Panc1 (cell line): Measurements from ENCODE around the gene TUBE1. TPM values are rescaled to one million over a fixed set of nuclear protein-coding genes. Genes with fewer than 3 reads are reported as not detected.

ENCODE experiments used
- ATAC-seq: fragments of 200-7000 bp; cut with Tn5 transposase; 2 replicates; pipeline ENCODE4 v1.9.1; 2020; ENCODE audit warnings: mild to moderate bottlenecking, moderate library complexity
- BruUV-seq: library from RNA; stranded (reverse); fragments of 400-500 nt; replicated peaks from 2 replicates; lab custom pipeline; 2021; lab: Mats Ljungman, UMichigan
- CTCF ChIA-PET: fragments of 300-600 bp; sonication (Branson Sonifier 250); formaldehyde crosslinking; loops from one replicate; lab custom pipeline; 2022; ENCODE audit warnings: antibody characterized with exemption; lab: Charles Lee
- POLR2A ChIA-PET: fragments of 300-600 bp; sonication (Branson Sonifier 250); formaldehyde crosslinking; loops from one replicate; lab custom pipeline; 2022; ENCODE audit warnings: antibody characterized with exemption; lab: Charles Lee
- DNase-seq: peaks from one replicate; pipeline ENCODE4 v3.0.0-alpha.2; 2010; ENCODE audit warnings: low read depth, low spot score
- H3K27ac ChIP-seq: 2 replicates; pipeline ENCODE4 v1.5.1; 2011; ENCODE audit warnings: mild to moderate bottlenecking, low read length, inconsistent platforms
- H3K27me3 ChIP-seq: fragments of 200-500 bp; sonication (Bioruptor generic); 2 replicates; pipeline ENCODE4 v1.6.0; 2014; ENCODE audit warnings: low read length, inconsistent platforms; ENCODE audit not compliant: control insufficient read depth, insufficient read depth
- H3K36me3 ChIP-seq: fragments of 200-500 bp; sonication (Bioruptor generic); 2 replicates; pipeline ENCODE4 v1.5.1; 2014; ENCODE audit warnings: inconsistent platforms, mild to moderate bottlenecking, low read length, moderate library complexity; ENCODE audit not compliant: control insufficient read depth, insufficient read depth
- H3K4me1 ChIP-seq: 2 replicates; pipeline ENCODE4 v1.5.1; 2011; ENCODE audit warnings: inconsistent platforms, mild to moderate bottlenecking, low read length, moderate library complexity; ENCODE audit not compliant: control insufficient read depth, insufficient read depth
- H3K4me3 ChIP-seq, 2 experiments: 2 replicates each; pipeline ENCODE4 v1.5.1; 2011 to 2012; ENCODE audit warnings: low read depth in 2 of 2, low read length in 2 of 2, mild to moderate bottlenecking in 2 of 2, inconsistent platforms in 1 of 2, moderate library complexity in 1 of 2
- H3K9me3 ChIP-seq: fragments of 200-500 bp; sonication (Bioruptor generic); 2 replicates; pipeline ENCODE4 v1.5.1; 2014; ENCODE audit warnings: low read depth, mild to moderate bottlenecking, inconsistent platforms, low read length, moderate library complexity; ENCODE audit not compliant: control insufficient read depth, insufficient read depth
- POLR2AphosphoS5 ChIP-seq: IDR thresholded peaks from 2 replicates; pipeline ENCODE4 v1.6.1; 2012; ENCODE audit warnings: mild to moderate bottlenecking, low read depth, low read length, moderate library complexity
- SIN3A ChIP-seq: IDR thresholded peaks from 2 replicates; pipeline ENCODE4 v1.6.1; 2012; ENCODE audit warnings: low read depth, mild to moderate bottlenecking, low read length, moderate library complexity, borderline replicate concordance; ENCODE audit not compliant: insufficient read depth
- TCF7L2 ChIP-seq: IDR thresholded peaks from 2 replicates; pipeline ENCODE4 v1.6.1; 2011; ENCODE audit warnings: mild to moderate bottlenecking, low read depth, low read length, inconsistent platforms
- in situ Hi-C: cut with HindIII; loops from 2 replicates; pipeline ENCODE4 v1.10.0; 2016; ENCODE audit warnings: low sequenced_read_pairs, low pct_unique_long_range_greater_than_20kb
- intact Hi-C: fragments of 100-400 bp; cut with micrococcal nuclease; formaldehyde crosslinking; loops from one replicate; pipeline ENCODE4 v1.10.0; 2022; ENCODE audit not compliant: unreplicated experiment
- total RNA-seq: library from RNA; stranded (reverse); gene quantifications from one replicate; pipeline ENCODE4 v1.2.1, GENCODE V29; 2021; ENCODE audit not compliant: unreplicated experiment
- TF ChIP-seq, protein P1 (sequence below), 2 experiments: IDR thresholded peaks; 2 replicates each; pipeline ENCODE4 v1.6.1; 2011 to 2012; ENCODE audit warnings: low read depth in 2 of 2, control low read depth in 1 of 2, low read length in 1 of 2, mild to moderate bottlenecking in 1 of 2, moderate library complexity in 1 of 2; ENCODE audit not compliant: insufficient read depth in 1 of 2
- TF ChIP-seq, protein P2 (sequence below): fragments of 450-650 bp; IDR thresholded peaks from 2 replicates; pipeline ENCODE4 v1.5.1; 2017; ENCODE audit warnings: mild to moderate bottlenecking

The TUBE1 gene
- total RNA-seq, 1 experiment from 2014 or later = 22.3 TPM

GRCh38 chr6:112030961-112031660 lies 56.2 kb downstream of the TUBE1 start:
- CTCF ChIA-PET = interaction anchor here (0.6 kb wide), 1 partner anchor 12 kb away, joined by 4 read pairs; no protein-coding TSS in a partner anchor
- in situ Hi-C loops = no loop called here

GRCh38 chr6:112030206-112030960 lies 56.9 kb downstream of the TUBE1 start:
- in situ Hi-C loops (no loop called here), intact Hi-C loops (no loop called here)
- Histone ChIP-seq H3K36me3 (no peaks in the 10 kb centered on the region), H3K9me3 (no peaks in the 10 kb centered on the region), H3K4me3 (no peak overlapping the region), H3K27me3 (peaks cover 16% of the 10 kb centered on the region), H3K4me1 (no peaks in the 10 kb centered on the region), H3K27ac (no peak overlapping the region)
- ChIA-PET CTCF (interaction anchor here (0.6 kb wide), 1 partner anchor 13 kb away, joined by 4 read pairs; no protein-coding TSS in a partner anchor), POLR2A (no interaction called here)
- no peak for TF ChIP-seq SIN3A
- TF ChIP-seq, protein P1, sequence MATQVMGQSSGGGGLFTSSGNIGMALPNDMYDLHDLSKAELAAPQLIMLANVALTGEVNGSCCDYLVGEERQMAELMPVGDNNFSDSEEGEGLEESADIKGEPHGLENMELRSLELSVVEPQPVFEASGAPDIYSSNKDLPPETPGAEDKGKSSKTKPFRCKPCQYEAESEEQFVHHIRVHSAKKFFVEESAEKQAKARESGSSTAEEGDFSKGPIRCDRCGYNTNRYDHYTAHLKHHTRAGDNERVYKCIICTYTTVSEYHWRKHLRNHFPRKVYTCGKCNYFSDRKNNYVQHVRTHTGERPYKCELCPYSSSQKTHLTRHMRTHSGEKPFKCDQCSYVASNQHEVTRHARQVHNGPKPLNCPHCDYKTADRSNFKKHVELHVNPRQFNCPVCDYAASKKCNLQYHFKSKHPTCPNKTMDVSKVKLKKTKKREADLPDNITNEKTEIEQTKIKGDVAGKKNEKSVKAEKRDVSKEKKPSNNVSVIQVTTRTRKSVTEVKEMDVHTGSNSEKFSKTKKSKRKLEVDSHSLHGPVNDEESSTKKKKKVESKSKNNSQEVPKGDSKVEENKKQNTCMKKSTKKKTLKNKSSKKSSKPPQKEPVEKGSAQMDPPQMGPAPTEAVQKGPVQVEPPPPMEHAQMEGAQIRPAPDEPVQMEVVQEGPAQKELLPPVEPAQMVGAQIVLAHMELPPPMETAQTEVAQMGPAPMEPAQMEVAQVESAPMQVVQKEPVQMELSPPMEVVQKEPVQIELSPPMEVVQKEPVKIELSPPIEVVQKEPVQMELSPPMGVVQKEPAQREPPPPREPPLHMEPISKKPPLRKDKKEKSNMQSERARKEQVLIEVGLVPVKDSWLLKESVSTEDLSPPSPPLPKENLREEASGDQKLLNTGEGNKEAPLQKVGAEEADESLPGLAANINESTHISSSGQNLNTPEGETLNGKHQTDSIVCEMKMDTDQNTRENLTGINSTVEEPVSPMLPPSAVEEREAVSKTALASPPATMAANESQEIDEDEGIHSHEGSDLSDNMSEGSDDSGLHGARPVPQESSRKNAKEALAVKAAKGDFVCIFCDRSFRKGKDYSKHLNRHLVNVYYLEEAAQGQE (IDR thresholded peaks at IDR 0.05; ENCODE audit: insufficient read depth in 1 of 2, low read depth in 2 of 2, low read length in 1 of 2) = no peak
- TF ChIP-seq, protein P2, sequence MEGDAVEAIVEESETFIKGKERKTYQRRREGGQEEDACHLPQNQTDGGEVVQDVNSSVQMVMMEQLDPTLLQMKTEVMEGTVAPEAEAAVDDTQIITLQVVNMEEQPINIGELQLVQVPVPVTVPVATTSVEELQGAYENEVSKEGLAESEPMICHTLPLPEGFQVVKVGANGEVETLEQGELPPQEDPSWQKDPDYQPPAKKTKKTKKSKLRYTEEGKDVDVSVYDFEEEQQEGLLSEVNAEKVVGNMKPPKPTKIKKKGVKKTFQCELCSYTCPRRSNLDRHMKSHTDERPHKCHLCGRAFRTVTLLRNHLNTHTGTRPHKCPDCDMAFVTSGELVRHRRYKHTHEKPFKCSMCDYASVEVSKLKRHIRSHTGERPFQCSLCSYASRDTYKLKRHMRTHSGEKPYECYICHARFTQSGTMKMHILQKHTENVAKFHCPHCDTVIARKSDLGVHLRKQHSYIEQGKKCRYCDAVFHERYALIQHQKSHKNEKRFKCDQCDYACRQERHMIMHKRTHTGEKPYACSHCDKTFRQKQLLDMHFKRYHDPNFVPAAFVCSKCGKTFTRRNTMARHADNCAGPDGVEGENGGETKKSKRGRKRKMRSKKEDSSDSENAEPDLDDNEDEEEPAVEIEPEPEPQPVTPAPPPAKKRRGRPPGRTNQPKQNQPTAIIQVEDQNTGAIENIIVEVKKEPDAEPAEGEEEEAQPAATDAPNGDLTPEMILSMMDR = no peak
- no peak for TF ChIP-seq POLR2AphosphoS5
- TF ChIP-seq TCF7L2 = no peak
- DNase-seq = no peak
- no TSS peak for BruUV-seq
- no peak for ATAC-seq

More at GRCh38 chr6:112030961-112031660, 56.2 kb downstream of the TUBE1 start:
- intact Hi-C loops = no loop called here
- no peak overlapping the region for H3K4me3 ChIP-seq
- no peak overlapping the region for H3K27ac ChIP-seq
- TF ChIP-seq, protein P1 (IDR thresholded peaks at IDR 0.05; ENCODE audit: insufficient read depth in 1 of 2, low read depth in 2 of 2, low read length in 1 of 2) = no peak
- TF ChIP-seq, protein P2 = no peak
- TF ChIP-seq TCF7L2 (no peak), SIN3A (no peak), POLR2AphosphoS5 (no peak)
- ATAC-seq (no peak), DNase-seq (no peak)
- no peaks in the 10 kb centered on the region for H3K9me3 ChIP-seq
- peaks cover 16% of the 10 kb centered on the region for H3K27me3 ChIP-seq
- H3K36me3 ChIP-seq = no peaks in the 10 kb centered on the region
- POLR2A ChIA-PET = no interaction called here
- BruUV-seq = no TSS peak
- H3K4me1 ChIP-seq = no peaks in the 10 kb centered on the region
